GM04503 (cell line): ENCODE measurements around the gene GSTCD.
"Not testable (repeated sequence)": the region's sequence is repeated elsewhere in the genome, so short reads cannot be mapped to it uniquely, and the experiment has no call there.

Experiments used
- DNase-seq: peaks from one replicate; pipeline ENCODE4 v3.0.0-alpha.2; 2012; ENCODE audit warnings: low read depth

Gene GSTCD

DNA sequence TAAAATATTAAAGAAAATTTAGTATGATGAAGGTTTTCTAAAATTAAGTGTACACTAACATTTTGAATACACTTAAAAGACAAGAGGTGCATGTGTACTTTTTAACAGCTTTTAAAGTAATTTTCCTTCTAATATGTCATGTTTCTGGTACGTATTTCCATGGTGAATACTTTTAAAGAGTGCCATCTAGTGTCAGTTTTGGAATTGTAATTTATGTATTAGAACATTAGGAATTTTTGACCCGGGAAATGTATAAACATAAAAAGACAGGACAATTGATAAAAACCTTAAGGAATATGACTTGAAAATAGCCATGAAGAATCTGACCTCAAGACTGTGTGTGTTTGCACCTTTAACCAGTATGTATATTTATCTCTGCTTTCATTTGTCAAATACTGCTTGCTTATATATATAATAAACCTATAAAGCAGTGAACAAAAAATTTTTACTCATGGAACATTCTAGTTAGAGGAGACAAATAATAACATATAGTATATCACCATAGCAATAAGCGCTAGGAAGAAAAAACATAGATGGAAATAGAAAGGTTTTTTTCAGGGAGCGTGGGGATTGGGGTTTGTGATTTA is 7.2 kb downstream of the GSTCD start:
- DNase-seq, result no peak

DNA sequence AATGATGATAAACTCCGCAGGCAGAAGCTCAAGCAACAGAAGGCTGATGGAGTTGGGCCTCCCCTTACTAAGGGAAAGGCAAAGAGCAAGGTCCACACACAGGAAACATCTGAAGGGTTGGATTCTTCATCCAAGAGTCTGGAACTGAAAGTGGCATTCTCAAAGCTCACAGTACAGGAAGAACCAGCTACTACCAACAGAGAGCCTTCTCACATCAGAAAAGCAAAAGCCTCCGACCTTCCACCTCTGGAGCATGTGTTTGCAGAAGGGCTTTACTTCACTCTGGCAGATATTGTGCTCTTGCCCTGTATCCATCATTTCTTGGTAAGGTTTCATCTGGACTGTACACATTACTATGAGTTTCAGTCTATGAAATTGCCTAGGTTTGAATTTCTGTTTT is 10.6 kb downstream of the GSTCD start:
- no peak for DNase-seq

DNA sequence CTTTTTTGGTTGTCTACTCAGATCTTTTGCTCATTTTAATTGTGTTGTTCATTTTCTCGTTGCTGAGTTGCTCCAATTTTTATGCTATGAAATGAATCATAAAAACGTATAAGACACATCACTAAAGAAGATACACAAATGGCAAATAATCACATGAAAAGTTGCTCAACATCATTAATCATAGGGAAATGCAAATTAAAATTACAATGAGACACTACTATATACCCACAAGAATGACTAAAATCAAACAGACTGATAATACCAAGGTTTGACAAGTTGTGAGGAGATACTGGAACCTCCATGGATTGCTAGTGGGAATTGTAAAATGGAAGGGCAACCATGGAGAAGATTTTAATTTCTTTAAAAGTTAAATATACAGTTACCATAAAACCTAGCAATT is 17.0 kb downstream of the GSTCD start:
- DNase-seq, result no peak

DNA sequence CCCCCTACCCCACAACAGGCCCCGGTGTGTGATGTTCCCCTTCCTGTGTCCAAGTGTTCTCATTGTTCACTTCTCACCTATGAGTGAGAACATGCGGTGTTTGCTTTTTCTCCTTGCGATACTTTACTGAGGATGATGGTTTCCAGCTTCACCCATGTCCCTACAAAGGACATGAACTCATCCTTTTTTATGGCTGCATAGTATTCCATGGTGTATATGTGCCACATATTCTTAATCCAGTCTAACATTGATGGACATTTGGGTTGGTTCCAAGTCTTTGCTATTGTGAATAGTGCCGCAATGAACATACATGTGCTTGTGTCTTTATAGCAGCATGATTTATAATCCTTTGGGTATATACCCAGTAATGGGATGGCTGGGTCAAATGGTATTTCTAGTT is 21.3 kb downstream of the GSTCD start:
- DNase-seq, result not testable (repeated sequence)

DNA sequence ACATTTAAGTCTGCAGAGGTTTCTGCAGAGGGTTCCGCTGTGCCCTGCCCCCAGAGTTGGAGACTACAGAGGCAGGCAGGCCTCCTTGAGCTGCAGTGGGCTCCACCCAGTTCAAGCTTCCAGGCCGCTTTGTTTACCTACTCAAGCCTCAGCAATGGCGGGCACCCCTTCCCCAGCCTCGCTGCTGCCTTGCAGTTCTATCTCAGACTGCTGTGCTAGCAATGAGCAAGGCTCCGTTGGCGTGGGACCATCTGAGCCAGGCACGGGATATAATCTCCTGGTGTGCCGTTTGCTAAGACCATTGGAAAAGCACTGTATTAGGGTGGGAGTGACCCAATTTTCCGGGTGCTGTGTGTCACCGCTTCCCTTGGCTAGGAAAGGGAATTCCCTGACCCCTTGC is 26.6 kb downstream of the GSTCD start:
- DNase-seq, result not testable (repeated sequence)

DNA sequence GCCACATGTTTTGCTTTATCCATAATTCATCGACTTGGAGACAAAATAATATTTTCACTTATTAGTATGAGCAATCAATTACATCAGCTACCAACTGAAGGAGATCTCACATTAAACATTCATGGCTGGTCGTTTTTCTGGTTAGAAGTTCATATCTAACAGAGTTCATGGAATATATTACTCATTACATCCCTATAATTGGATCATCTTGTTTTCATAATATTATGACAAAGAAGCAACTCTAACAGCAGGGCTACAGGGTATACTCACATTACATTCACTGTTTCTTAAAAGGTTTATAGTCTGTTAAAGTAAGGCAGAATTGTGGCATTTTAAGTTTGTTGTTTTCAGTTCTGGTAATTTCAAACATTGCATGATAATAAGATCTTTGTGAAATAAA is 33.0 kb downstream of the GSTCD start:
- DNase-seq, result no peak

DNA sequence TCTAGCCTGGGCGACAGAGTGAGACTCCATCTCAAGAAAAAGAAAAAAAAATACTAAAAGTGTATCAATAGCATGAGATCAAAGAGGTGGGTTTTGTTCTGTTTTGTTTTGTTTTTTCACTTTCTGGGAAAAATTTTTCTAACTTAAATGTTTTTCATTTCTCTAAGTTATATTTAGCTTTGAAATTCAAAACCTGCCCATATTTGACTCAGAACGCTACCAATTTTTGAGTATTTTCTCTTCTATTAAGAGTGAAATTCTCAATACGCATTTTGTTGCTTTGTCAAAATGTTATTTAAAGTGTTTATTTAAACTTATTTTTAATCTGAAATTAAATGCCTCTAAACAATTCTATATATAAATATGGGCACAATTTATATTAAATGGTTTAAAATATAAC is 39.6 kb downstream of the GSTCD start:
- DNase-seq, result no peak

DNA sequence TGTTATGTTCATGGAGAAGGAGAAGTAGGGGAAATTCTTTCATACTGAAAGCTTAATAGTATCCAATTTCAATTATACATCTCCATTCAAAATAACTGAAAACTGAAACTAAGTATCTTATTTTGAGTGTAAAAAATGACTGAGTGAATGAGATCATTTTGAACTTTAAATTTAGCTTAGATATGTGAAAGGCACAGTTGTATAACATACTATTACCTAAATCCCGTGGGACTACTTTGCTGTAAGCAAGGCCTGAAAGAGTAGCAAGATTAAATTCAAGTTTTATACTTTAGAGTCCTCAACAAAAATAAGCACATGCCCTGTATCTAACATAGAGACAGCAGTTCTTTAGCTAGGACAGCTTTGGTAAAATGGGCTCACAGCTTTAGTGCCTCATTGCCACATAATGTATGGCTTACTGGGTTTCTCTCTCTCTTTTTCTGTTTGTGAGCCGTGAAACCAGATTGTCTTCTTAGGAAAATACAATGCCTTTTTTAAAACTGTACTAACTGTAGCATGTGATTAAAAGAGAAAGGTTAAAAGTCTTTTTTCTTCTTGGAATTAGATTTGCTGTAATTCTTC is 43.2 kb downstream of the GSTCD start:
- no peak for DNase-seq

DNA sequence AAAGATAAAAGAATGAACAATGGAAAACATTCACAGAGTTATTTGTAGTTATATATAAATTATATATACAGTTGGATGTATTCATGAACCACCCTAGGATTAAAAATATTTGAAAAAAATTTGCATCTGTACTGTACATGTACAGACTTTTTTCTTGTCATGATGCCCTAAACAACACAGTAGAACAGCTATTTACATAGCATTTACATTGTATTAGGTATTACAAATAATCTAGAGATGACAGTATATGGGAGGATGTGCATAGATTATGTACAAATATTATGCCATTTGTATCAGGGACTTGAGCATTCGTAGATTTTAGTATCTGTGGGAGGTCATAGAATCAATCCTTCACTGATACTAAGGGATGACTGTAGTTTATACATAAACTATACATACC is 44.8 kb downstream of the GSTCD start:
- DNase-seq, result no peak

DNA sequence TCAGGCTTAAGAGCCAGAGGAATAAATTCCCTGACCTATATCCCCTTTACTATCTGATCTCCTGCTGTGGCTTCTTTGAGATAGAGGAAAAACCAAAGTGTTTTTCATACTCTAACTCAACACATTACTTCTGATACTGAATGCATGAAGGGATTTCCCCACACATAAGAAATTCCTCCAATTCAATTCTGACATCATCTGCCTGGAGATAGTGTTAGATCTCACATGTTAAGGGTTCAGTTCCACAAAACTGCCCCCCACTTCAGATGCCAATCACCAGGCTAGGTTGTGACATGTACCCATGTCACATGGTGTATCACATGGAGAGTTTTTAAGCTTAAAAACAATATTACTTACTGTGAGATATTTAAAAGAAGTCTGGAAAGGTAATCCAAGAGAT is 46.8 kb downstream of the GSTCD start:
- DNase-seq, result no peak

DNA sequence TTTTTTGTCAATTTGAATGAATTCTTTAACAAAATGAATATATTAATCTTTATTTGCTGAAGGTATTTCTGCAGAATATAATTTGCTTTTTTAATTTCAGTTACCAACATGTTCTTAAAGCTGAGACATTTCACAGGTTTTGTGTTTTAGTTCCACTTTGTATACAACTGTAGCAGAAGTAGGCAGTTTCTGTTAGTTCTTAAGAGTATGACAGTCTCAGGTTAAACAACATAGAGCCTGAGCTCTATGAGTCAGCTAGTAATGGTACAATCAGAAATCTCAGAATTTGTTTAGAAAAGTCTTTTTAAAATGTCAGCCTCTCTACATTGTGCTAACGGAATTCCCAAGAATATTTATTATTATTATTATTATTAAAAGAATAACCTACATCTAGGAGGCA is 50.4 kb downstream of the GSTCD start:
- DNase-seq, result no peak

DNA sequence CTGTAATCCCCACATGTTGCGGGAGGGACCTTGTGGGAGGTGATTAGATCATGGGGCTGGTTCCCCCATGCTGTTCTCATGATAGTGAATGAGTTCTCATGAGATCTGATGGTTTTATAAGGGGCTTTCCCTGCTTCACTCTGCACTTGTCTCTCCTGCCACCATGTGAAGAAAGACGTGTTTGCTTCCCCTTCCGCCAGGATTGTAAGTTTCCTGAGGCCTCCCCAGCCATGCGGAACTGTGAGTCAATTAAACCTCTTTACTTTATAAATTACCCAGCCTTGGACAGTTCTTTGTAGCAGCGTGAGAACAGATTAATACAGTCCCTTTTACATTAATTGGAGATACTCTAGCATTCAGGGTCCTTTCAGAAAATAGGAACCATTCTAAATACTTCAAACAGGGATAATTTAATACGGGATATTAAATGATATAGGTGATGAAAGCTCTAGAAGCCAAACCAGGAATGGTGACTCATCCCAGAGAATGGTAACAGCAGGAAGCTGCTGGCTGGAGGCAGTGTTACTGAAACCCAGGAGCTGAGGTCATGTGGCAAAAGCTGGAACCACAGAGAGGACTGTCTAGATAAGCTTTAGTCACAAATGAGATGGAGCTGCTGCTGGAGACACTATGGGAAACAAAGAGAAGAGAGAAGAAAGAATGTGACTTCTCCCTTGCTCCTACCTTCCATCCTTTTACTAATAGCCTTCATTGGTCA is 57.3 kb downstream of the GSTCD start:
- peak; percentile 55 for DNase-seq

DNA sequence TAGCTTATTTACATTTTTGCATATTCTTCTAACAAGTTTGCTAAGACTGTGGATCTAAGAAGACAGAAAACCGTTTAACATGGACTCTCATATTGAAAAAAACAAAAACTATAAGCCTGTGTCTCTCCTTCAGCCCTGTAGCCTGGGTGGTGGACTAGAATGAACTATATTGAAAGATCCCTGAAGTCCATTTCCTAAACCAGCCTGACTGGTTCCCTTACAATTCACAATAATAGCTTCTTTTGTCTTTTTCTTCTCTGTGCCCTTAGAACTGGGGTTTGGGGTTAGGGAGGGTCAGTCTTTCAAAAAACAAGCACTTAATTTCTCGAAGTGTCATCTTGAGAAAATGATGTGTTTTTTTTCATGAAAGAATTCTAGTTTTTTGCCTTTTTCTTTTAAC is 59.0 kb downstream of the GSTCD start:
- DNase-seq, result no peak

DNA sequence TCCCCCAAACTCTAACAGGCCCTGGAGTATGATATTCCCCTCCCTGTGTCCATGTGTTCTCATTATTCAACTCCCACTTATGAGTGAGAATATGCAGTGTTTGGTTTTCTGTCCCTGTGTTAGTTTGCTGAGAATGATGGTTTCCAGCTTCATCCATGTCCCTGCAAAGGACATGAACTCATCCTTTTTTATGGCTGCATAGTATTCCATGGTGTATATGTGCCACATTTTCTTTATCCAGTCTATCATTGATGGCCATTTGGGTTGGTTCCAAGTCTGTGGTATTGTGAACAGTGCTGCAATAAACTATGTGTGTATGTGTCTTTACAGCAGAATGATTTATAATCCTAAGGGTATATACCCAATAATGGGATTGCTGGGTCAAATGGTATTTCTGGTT is 61.9 kb downstream of the GSTCD start:
- not testable (repeated sequence) for DNase-seq

DNA sequence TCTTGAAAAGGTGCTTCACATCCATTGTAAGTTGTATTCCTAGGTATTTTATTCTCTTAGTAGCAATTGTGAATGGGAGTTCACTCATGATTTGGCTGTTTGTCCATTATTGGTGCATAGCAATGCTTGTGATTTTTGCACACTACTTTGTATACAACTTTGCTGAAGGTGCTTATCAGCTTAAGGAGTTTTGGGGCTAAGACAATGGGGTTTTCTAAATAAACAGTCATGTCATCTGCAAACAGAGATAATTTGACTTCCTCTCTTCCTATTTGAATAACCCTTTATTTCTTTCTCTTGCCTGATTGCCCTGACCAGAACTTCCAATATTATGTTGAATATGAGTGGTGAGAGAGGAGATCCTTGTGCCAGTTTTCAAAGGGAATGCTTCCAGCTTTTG is 63.5 kb downstream of the GSTCD start:
- not testable (repeated sequence) for DNase-seq

DNA sequence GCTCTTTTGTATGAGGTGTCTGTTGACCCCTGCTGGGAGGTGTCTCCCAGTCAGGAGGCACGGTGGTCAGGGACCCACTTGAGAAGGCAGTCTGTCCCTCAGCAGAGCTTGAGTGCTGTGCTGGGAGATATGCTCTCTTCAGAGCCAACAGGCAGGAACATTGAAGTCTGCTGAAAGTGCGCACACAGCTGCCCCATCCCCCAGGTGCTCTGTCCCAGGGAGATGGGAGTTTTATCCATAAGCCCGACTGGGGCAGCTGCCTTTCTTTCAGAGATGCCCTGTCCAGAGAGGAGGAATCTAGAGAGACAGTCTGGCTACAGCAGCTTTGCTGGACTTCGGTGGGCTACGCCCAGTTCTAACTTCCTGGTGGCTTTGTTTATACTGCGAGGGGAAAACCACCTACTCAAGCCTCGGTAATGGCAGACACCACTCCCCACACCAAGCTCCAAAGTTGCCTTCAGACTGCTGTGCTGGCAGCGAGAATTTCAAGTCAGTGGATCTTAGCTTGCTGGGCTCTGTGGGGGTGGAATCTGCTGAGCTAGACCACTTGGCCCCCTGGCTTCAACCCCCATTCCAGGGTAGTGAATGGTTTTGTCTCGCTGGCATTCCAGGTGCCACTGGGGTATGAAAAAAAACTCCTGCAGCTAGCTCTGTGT is 67.3 kb downstream of the GSTCD start:
- not testable (repeated sequence) for DNase-seq

DNA sequence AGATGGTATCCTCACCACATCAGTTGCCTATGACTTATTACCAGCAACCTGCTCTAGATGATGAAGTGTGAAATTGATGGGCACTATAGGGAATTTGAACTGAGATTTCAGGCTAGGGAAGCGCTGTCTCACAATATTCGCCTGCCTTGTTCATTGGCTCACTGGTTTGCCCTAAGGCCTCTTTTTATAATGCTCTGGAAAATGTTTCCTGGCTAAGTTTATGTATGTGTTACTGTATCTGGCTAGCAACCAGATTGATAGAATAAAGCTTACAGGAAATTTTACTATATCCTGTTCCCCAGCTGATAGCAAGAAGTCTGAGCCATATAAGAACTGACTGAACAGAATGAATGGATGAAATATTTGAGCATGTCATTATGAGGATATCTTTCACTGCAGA is 71.6 kb downstream of the GSTCD start:
- no peak for DNase-seq

DNA sequence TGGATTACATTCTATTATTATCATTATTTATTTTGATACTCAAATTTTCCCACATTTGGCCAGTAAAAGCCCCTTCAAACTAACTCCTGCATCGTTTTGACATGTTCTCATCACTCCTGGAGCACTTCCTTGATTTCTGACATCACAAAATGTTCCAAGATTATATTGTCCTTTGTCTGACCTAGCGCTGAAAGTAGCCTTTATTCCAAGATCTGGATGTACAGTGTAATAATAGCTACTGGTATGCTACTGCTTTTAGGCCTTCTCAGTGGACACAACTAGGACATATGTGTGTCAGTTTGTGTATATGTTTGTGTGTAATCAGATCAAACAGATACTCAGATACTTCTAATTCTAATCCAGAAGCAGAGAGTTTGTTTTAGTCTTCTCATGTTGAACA is 76.2 kb downstream of the GSTCD start:
- DNase-seq, result no peak

DNA sequence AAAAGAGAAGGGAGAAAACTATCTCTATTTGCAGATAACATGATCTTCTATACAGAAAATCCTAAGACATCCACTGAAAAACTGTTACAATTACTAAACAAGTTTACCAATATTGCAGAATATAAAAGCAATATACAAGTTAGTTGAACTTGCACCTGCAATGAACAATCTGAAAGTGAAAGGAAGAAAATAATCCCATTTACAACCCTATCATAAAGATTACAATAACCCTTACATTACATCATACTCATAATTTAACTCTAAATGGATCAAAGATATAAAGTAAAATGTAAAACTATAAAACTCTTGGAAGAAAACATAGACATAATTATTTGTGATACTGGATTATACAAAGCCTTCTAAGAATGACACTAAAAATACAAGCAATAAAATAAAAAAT is 77.2 kb downstream of the GSTCD start:
- DNase-seq, result no peak

DNA sequence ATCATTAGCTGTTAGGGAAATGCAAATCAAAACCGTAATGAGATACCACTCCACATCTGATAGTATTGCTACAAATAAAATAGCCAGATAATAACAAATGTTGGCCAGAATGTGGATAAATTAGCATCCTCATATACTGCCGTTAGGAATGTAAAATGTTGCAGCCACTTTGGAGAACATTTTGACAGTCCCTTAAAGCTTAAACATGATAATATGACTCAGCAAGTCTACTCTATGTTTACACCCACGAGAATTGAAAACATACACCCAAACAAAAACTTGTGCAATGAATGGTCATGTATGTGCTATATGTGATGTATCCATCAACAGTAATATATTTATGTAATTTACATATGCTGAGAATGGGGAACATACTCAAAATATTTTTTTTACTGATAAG is 78.2 kb downstream of the GSTCD start:
- DNase-seq, result no peak

DNA sequence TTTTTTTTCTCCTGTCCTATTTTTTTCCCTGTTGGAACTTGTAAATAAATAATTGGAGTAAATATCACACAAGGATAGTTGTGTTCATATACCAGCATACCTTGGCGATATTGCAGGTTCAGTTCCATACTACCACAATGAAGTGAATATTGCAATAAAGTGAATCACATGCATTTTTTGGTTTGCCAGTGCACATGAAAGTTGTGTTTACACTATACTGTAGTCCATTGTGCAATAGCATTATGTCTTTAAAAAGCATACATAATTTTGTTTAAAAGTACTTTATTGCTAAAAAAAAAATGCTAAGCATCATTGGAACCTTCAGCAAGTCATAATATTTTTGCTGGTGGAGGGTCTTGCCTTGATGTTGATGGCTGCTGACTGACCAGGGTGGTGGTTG is 88.6 kb downstream of the GSTCD start:
- no peak for DNase-seq

DNA sequence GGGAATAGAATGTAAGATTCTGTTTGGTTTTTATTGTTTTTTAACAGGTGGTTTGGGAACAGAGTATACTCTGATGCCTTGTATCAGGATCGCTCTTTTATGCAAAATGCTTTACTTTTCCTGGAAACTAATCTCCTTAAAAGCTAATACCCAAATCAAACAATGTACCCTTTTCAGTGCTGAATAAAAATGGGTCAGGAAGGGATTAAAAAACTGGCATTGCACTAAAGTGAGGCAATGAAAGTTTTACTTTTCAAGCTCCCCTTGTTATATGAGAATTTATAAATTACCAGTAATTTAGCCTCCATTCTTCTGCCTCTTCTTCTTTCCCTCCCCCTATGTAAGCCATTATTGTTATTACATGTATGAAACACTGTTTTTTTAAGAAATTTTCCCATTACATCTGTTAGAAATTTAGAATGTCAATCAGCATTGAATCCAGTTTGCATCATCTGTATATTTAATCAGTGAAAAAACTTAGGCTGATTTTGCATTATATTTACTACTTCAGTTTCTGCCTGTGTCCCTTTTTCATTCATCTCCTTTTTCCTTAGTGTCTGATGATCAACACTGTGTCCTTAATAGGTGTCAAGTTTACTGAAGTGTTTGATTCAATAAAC is 97.0 kb downstream of the GSTCD start:
- DNase-seq, result no peak

DNA sequence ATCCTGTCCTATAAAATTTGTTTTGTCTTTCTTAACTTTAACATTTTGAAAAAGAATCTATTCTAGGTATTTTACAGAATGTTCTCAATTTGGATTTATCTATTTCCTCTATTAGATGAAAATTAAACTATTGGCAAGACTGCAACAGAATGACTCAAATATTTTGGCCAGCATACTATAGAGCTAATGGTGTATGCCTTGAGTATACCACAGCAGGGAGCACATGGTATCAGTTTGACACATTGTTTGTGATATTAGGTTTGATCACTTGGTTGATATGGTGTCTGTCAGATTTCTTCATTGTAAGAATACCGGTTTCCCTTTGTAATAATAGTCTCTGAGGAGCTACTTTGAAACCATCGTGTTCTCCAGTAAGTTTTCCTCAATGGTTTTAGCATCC is 98.9 kb downstream of the GSTCD start:
- no peak for DNase-seq
